Brain microvascular endothelial cell (primary cell): ENCODE measurements around the gene ATP5PO.
A peak's percentile ranks its signal among the peaks of the same experiment; 100 is the strongest.

Experiments used
- DNase-seq: peaks from one replicate; pipeline ENCODE4 v3.0.0-alpha.2; 2020
- H3K27ac ChIP-seq: fragments of 250-450 bp; sonication (Bioruptor Pico); 2 replicates; pipeline ENCODE4 v1.5.1; 2020; ENCODE audit warnings: mild to moderate bottlenecking, moderate library complexity
- H3K27me3 ChIP-seq: fragments of 250-450 bp; sonication (Bioruptor Pico); replicated peaks from 2 replicates; pipeline ENCODE4 v1.5.1; 2020; ENCODE audit warnings: mild to moderate bottlenecking
- H3K36me3 ChIP-seq: fragments of 250-450 bp; sonication (Bioruptor Pico); replicated peaks from 2 replicates; pipeline ENCODE4 v1.5.1; 2020; ENCODE audit warnings: mild to moderate bottlenecking
- H3K4me3 ChIP-seq: 2 replicates; pipeline ENCODE4 v1.5.1; 2011; ENCODE audit warnings: low read depth, mild to moderate bottlenecking, control low read depth, low read length, moderate library complexity
- in situ Hi-C: cut with HindIII; loops from 2 replicates; pipeline ENCODE4 v1.10.0; 2017; ENCODE audit warnings: low sequenced_read_pairs, low pct_ligation_motif_present
- TF ChIP-seq, protein P1 (sequence below): IDR thresholded peaks from 2 replicates; pipeline ENCODE4 v1.5.1; 2011; ENCODE audit warnings: low read depth, mild to moderate bottlenecking, moderate library complexity, low read length, control low read depth, inconsistent platforms; ENCODE audit errors: missing control alignments

ATP5PO gene

DNA sequence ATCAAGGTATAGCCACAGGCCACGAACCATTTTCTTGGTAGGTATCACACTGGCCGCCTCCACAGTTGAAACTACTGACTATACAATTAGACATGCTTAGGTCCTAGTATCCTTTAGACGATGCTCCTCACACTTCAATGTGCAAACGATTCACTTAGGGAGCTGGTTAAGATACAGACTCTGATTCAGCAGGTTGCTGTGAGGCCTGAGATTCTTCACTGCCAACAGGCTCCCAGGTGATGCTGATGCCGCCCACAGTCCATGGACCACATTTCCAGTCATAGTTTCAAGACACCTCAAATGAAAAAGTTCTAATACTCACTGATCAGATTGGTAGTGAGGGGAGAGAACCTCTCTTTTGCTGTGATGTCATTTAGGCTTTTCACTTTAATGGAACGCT, 6.8 kb downstream of the ATP5PO start:
- no peak for DNase-seq
- in situ Hi-C loops = no loop called here
- Histone ChIP-seq H3K36me3 (peaks cover 78% of the 10 kb centered on the region), H3K4me3 (no peak overlapping the region), H3K27me3 (no peaks in the 10 kb centered on the region), H3K27ac (no peak overlapping the region)
- TF ChIP-seq, protein P1, sequence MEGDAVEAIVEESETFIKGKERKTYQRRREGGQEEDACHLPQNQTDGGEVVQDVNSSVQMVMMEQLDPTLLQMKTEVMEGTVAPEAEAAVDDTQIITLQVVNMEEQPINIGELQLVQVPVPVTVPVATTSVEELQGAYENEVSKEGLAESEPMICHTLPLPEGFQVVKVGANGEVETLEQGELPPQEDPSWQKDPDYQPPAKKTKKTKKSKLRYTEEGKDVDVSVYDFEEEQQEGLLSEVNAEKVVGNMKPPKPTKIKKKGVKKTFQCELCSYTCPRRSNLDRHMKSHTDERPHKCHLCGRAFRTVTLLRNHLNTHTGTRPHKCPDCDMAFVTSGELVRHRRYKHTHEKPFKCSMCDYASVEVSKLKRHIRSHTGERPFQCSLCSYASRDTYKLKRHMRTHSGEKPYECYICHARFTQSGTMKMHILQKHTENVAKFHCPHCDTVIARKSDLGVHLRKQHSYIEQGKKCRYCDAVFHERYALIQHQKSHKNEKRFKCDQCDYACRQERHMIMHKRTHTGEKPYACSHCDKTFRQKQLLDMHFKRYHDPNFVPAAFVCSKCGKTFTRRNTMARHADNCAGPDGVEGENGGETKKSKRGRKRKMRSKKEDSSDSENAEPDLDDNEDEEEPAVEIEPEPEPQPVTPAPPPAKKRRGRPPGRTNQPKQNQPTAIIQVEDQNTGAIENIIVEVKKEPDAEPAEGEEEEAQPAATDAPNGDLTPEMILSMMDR = no peak

DNA sequence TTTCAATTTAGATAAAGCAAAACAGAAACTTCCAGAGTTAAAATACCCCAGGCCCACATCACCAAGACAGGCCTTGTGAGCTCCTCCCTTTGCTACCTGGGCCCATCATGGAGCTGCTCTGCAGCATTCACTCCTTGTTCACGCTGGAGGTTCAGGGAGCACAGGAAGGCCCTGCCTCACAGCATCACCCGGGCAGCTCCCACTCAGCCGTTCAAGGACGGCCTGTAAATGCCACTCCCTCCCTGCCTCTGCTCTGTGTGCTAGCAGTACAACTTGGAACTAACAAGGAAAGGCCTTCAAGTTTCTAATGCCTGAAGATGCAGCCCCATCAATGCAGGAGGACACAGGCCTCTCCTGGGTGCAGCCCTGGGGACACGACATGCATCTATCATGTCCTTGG, 11.6 kb downstream of the ATP5PO start:
- DNase-seq = no peak
- in situ Hi-C loops = no loop called here
- Histone ChIP-seq H3K27ac (no peak overlapping the region), H3K36me3 (peaks cover 58% of the 10 kb centered on the region), H3K27me3 (no peaks in the 10 kb centered on the region), H3K4me3 (no peak overlapping the region)
- TF ChIP-seq, protein P1 = no peak

DNA sequence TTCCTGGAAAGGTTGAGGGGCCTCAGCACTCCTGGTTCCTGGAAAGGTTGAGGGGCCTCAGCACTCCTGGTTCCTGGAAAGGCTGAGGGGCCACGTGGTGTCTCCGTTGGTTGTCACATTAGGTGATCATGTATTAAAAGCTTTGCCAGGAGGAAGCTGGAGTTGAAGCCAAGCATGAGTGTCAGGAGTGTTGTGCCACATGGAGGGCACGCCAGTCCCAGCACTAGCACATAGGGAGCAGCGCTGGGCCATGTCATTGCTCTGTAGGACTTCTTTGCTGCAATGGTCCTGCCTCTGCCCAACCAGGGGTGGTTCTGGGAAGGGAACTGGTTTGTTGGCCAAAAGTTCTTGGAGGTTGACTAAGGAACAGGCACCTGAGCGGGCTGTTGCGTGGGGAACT, 13.3 kb downstream of the ATP5PO start:
- Histone ChIP-seq H3K27ac (no peak overlapping the region), H3K27me3 (no peaks in the 10 kb centered on the region), H3K4me3 (no peak overlapping the region), H3K36me3 (peaks cover 44% of the 10 kb centered on the region)
- TF ChIP-seq, protein P1 = no peak
- DNase-seq = no peak
- in situ Hi-C loops = no loop called here

DNA sequence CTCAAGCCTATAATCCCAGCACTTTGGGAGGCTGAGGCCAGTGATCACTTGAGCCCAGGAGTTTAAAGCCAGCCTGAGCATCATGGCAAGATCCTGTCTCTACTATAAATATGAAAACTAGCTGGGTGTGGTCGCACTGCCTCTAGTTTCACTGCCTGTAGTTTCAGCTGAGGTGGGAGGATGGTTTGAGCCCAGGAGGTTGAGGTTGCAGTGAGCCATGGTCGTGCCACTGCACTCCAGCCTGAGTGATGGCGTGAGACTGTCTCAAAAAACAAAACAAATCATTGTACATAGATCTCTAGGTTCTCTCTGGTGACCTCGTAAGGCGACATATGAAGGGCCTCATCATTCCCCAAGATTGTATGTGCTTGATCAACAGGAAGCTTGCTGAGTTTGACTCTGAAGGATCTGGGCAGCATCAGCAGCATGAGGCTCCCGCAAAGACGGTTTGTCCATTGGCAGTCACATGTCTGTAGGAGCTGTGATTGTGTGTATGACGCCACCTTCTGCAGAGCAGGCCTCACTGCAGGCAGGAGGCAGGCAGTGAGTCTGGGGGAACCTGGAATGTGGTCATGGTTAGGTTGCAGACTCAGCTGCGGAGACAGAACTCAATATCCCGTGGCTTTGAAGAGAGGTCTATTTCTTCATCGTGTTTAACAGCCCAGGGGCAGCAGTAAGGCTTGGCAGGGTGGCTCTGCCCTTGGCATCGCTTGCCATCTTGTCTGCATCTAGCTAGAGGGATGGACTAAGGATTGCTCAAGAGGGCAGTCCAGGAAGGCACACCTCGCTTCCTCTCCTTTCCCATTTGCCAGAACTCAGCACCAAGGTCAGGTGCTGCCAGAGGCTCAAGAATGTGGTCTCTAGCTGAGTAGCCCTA, 14.0 kb downstream of the ATP5PO start:
- Histone ChIP-seq H3K27me3 (no peaks in the 10 kb centered on the region), H3K36me3 (peaks cover 37% of the 10 kb centered on the region), H3K27ac (no peak overlapping the region), H3K4me3 (no peak overlapping the region)
- in situ Hi-C loops = no loop called here
- TF ChIP-seq, protein P1 = peak; percentile 82
- peak; percentile 65 for DNase-seq

DNA sequence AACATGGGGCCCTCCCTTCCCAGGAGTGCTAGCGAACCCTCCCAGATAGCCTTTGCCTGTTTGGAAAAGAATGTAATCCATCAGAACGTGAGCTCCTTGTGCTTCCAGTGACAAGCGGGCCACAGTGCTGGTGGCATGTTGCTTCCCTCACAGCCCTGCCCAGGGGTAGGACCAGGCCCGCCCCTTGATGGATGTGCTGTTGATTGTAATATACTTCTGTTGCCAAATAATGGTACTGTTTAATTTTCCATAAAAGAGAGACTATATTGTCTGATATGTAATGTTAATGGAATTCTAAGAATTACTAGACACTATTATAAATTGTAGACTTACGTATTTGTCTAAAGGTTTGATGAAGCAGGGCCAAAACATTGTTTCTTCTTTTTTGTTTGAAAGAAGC, 16.4 kb downstream of the ATP5PO start:
- TF ChIP-seq, protein P1 = no peak
- Histone ChIP-seq H3K27ac (no peak overlapping the region), H3K4me3 (no peak overlapping the region), H3K36me3 (peaks cover 18% of the 10 kb centered on the region), H3K27me3 (no peaks in the 10 kb centered on the region)
- in situ Hi-C loops = no loop called here
- no peak for DNase-seq
